K562 (cell line): ENCODE results near the gene DNAJC18. TPM values are rescaled to one million over a fixed set of nuclear protein-coding genes. Genes with fewer than 3 reads are reported as not detected.

Experiments used
- AFF1 ChIP-seq, 2 experiments: fragments of 450-650 bp; IDR thresholded peaks; 2 replicates each; pipeline ENCODE4 v1.6.1; 2018; ENCODE audit warnings: mild to moderate bottlenecking in 2 of 2, low read depth in 1 of 2; ENCODE audit not compliant: partially characterized antibody in 2 of 2
- SMAD4 ChIP-seq: fragments of 250-450 bp; sonication (Bioruptor Pico); conservative IDR thresholded peaks from 2 replicates; pipeline ENCODE4 v1.8.0; 2021; ENCODE audit warnings: inconsistent platforms, mild to moderate bottlenecking, moderate library complexity
- SMARCC2 ChIP-seq: fragments of 450-650 bp; IDR thresholded peaks from 2 replicates; pipeline ENCODE4 v1.6.1; 2017; ENCODE audit warnings: antibody characterized with exemption, moderate library complexity, mild to moderate bottlenecking, low read depth
- TBP ChIP-seq: optimal IDR thresholded peaks from 2 replicates; pipeline ENCODE3; 2011; ENCODE audit warnings: low read depth, low read length, improper control_type of control experiment
- VEZF1 ChIP-seq: fragments of 200-800 bp; sonication (Bioruptor generic); IDR thresholded peaks from 2 replicates; pipeline ENCODE4 v1.6.1; 2017; ENCODE audit warnings: missing genetic modification characterization, missing compliant biosample characterization
- ZNF239 ChIP-seq: fragments of 250-450 bp; sonication (Bioruptor Pico); IDR thresholded peaks from 2 replicates; pipeline ENCODE4 v1.4.0; 2020; ENCODE audit warnings: mild to moderate bottlenecking
- polyA plus RNA-seq, 8 experiments: library from polyadenylated mRNA; depleted of rRNA in 4 of 8; stranded (reverse) in 5 of 8; unstranded in 3 of 8; fragments of >200 nt; fragmentation: Nextera tagmentation in 2 of 8; fragmentation: Illumina TruSeq in 1 of 8; extraction: Ambion mirVana in 2 of 8; extraction: Trizol in 1 of 8; gene quantifications; 2 replicates each; pipeline versions ENCODE4 v1.2.1 to v1.2.3, GENCODE V29; 2011 to 2014; ENCODE audit warnings: inconsistent platforms in 1 of 8, missing spikeins in 1 of 8
- total RNA-seq, 7 experiments: library from RNA; depleted of rRNA in 6 of 7; stranded (reverse); fragments of >200 nt in 6 of 7; fragmentation: Illumina TruSeq in 2 of 7; extraction: Trizol in 2 of 7; gene quantifications; 2 replicates each; pipeline versions ENCODE4 v1.2.1 to v1.2.3, GENCODE V29; 2011 to 2021; ENCODE audit warnings: low replicate concordance in 1 of 7

DNAJC18 gene
- total and polyA plus RNA-seq, 9 of the 15 experiments (the other 6 are each of a cell fraction or from before 2014, with no cell fraction given), result 1.5 to 13.3 (median 7.5) TPM

GRCh38 chr5:139478657-139479423 is 39.5 kb upstream of the DNAJC18 start (continued):
- TF ChIP-seq VEZF1 (CRISPR knock-in tag) (peak; percentile 54), ZNF239 (peak; percentile 35; the same call in 1 of the 2 replicates), SMAD4 (CRISPR knock-in tag) (peak; percentile 40), AFF1 (IDR thresholded peaks at IDR 0.05; ENCODE audit: low read depth in 1 of 2, partially characterized antibody in 2 of 2) (peak in 1 of 2 experiments; percentile 56), TBP (peak; percentile 53), SMARCC2 (peak; percentile 57; the same call in 1 of the 2 replicates)
